T-cell (primary cell): ENCODE measurements around the gene CCDC158. TPM values are rescaled to one million over a fixed set of nuclear protein-coding genes. Genes with fewer than 3 reads are reported as not detected.

ENCODE experiments used
- ATAC-seq, 4 experiments: fragments of 200-7000 bp in 3 of 4; fragments of 150-1000 bp in 1 of 4; cut with Tn5 transposase; replicated peaks in 1 of 4; 1 replicate in 3 of 4; 2 replicates in 1 of 4; pipeline ENCODE4 v1.10.0; 2021; ENCODE audit warnings: moderate library complexity in 3 of 4, mild to moderate bottlenecking in 2 of 4, moderate number of reproducible peaks in 1 of 4
- CTCF ChIA-PET, 2 donors: fragments of 300-600 bp; sonication (Branson Sonifier 250); formaldehyde crosslinking; loops; one replicate each; lab custom pipeline; 2022; ENCODE audit warnings: antibody characterized with exemption in 2 of 2; lab: Charles Lee
- POLR2A ChIA-PET, 2 donors: fragments of 300-600 bp; sonication (Branson Sonifier 250); formaldehyde crosslinking; loops; one replicate each; lab custom pipeline; 2022; ENCODE audit warnings: antibody characterized with exemption in 2 of 2; lab: Charles Lee
- DNase-seq, 35 experiments: peaks; one replicate each; pipeline versions ENCODE4 v3.0.0 to v3.0.0-alpha.2; 2013 to 2023
- H3K27ac ChIP-seq: one replicate; pipeline ENCODE4 v1.5.1; 2013; ENCODE audit warnings: low read length
- H3K27me3 ChIP-seq, 2 experiments: replicated peaks in 1 of 2; 1 replicate in 1 of 2; 2 replicates in 1 of 2; pipeline versions ENCODE4 v1.6.1 to v1.7.0; 2013; ENCODE audit warnings: low read length in 1 of 2, mixed read lengths in 1 of 2; ENCODE audit not compliant: control insufficient read depth in 2 of 2, insufficient read depth in 2 of 2; ENCODE audit errors: extremely low read depth in 1 of 2
- H3K36me3 ChIP-seq, 2 donors: 1 replicate in 1 of 2; 2 replicates in 1 of 2; pipeline versions ENCODE4 v1.6.1 to v1.7.0; 2013; ENCODE audit warnings: low read length in 1 of 2; ENCODE audit not compliant: control insufficient read depth in 2 of 2, insufficient read depth in 1 of 2; ENCODE audit errors: extremely low read depth in 1 of 2
- H3K4me1 ChIP-seq, 2 experiments: 1 replicate in 1 of 2; 2 replicates in 1 of 2; pipeline versions ENCODE4 v1.6.1 to v1.7.0; 2013; ENCODE audit warnings: low read length in 2 of 2, mixed read lengths in 1 of 2; ENCODE audit not compliant: insufficient read depth in 2 of 2, control insufficient read depth in 1 of 2; ENCODE audit errors: extremely low read depth in 1 of 2
- H3K4me3 ChIP-seq, 2 donors: 1 replicate in 1 of 2; 2 replicates in 1 of 2; pipeline versions ENCODE4 v1.5.1 to v1.7.0; 2013; ENCODE audit warnings: mild to moderate bottlenecking in 2 of 2, low read length in 1 of 2, moderate library complexity in 1 of 2; ENCODE audit not compliant: control insufficient read depth in 1 of 2; ENCODE audit errors: extremely low read depth in 1 of 2
- H3K9me3 ChIP-seq: 2 replicates; pipeline ENCODE4 v1.7.0; 2013
- H3K27ac Mint-ChIP-seq, 2 donors: one replicate each; pipeline ENCODE4 v1.8.0; 2020 to 2021; ENCODE audit warnings: mild to moderate bottlenecking in 2 of 2, mixed read lengths in 2 of 2
- H3K27me3 Mint-ChIP-seq, 2 donors: one replicate each; pipeline ENCODE4 v1.8.0; 2021 to 2022; ENCODE audit warnings: mixed read lengths in 2 of 2
- H3K36me3 Mint-ChIP-seq: one replicate; pipeline ENCODE4 v1.8.0; 2021; ENCODE audit warnings: mixed read lengths
- H3K4me1 Mint-ChIP-seq, 3 donors: one replicate each; pipeline ENCODE4 v1.8.0; 2020 to 2022; ENCODE audit warnings: mixed read lengths in 3 of 3, mild to moderate bottlenecking in 1 of 3
- H3K4me3 Mint-ChIP-seq, 3 donors: one replicate each; pipeline ENCODE4 v1.8.0; 2020 to 2022; ENCODE audit warnings: mild to moderate bottlenecking in 3 of 3, mixed read lengths in 3 of 3, moderate library complexity in 3 of 3
- H3K9me3 Mint-ChIP-seq, 3 donors: one replicate each; pipeline ENCODE4 v1.8.0; 2020 to 2022; ENCODE audit warnings: mixed read lengths in 3 of 3
- WGBS: methylation state at CpG from one replicate; pipeline ENCODE4 v1.1.5; 2013; ENCODE audit warnings: missing lambda C conversion rate; ENCODE audit not compliant: insufficient coverage; 5-methylcytosine and 5-hydroxymethylcytosine counted together
- total RNA-seq, 35 experiments: library from RNA in 6 of 35; stranded (reverse) in 6 of 35; fragments of 120-200 nt in 1 of 35; gene quantifications; one replicate each; pipeline versions ENCODE4 v1.2.1 to v1.2.4 and lab custom pipeline; 2013 to 2026

The CCDC158 gene
- total RNA-seq, 5 donors from 2014 or later (not counting 1 experiment from before 2014, with no cell fraction given), result not detected

GRCh38 chr4:76279462-76279861, 141.5 kb downstream of the CCDC158 start:
- DNase-seq (peak in 14 of 35 experiments; percentile 2 to 45 (median 9)), ATAC-seq (peak in 2 of 4 experiments; percentile 50 to 53)
- no peaks in the 10 kb centered on the region for H3K27me3 ChIP-seq
- H3K4me1 ChIP-seq, result peaks cover 3 to 4% of the 10 kb centered on the region in 2 experiments
- Mint-ChIP-seq H3K9me3 (no peaks in the 10 kb centered on the region), H3K4me3 (no peak overlapping the region), H3K27me3 (peaks cover 10 to 12% of the 10 kb centered on the region in 2 donors), H3K27ac (no peak overlapping the region), H3K4me1 (no peaks in the 10 kb centered on the region), H3K36me3 (no peaks in the 10 kb centered on the region)
- POLR2A ChIA-PET, result no interaction called here
- H3K9me3 ChIP-seq, result no peaks in the 10 kb centered on the region
- 93% methylated on average over 2 of the region's 4 CpGs for WGBS
- CTCF ChIA-PET, result interaction anchor here (0.6 to 1.2 kb wide), 4 partner anchors 22 to 493 kb away, joined by 3 to 4 read pairs (median 3); no protein-coding TSS in a partner anchor
- H3K4me3 ChIP-seq, result no peak overlapping the region
- H3K36me3 ChIP-seq, result no peaks in the 10 kb centered on the region
- H3K27ac ChIP-seq, result no peak overlapping the region

- Histone ChIP-seq H3K4me3 (no peak overlapping the region), H3K4me1 (peaks cover 3 to 4% of the 10 kb centered on the region in 2 experiments), H3K36me3 (no peaks in the 10 kb centered on the region), H3K27me3 (no peaks in the 10 kb centered on the region), H3K9me3 (no peaks in the 10 kb centered on the region), H3K27ac (no peak overlapping the region)
- H3K9me3 Mint-ChIP-seq, result no peaks in the 10 kb centered on the region
- ChIA-PET POLR2A (no interaction called here), CTCF (interaction anchor here (0.9 to 1.2 kb wide), 3 partner anchors 23 to 98 kb away, joined by 3 to 4 read pairs (median 3); no protein-coding TSS in a partner anchor)
- no peaks in the 10 kb centered on the region for H3K4me1 Mint-ChIP-seq
- H3K27ac Mint-ChIP-seq, result no peak overlapping the region
- H3K4me3 Mint-ChIP-seq, result no peak overlapping the region
- ATAC-seq, result no peak
- DNase-seq, result no peak
- H3K36me3 Mint-ChIP-seq, result no peaks in the 10 kb centered on the region
- no CpG with 5 or more reads among the region's 1 CpG for WGBS
- H3K27me3 Mint-ChIP-seq, result peaks cover 10 to 12% of the 10 kb centered on the region in 2 donors
These were observed 142.4 kb downstream of the CCDC158 start for GRCh38 chr4:76278583-76278982.

GRCh38 chr4:76277667-76278066, 143.3 kb downstream of the CCDC158 start:
- no peaks in the 10 kb centered on the region for H3K9me3 ChIP-seq
- H3K4me1 Mint-ChIP-seq, result no peaks in the 10 kb centered on the region
- no peak overlapping the region for H3K27ac Mint-ChIP-seq
- no peak for ATAC-seq
- DNase-seq, result no peak
- ChIA-PET CTCF (no interaction called here), POLR2A (no interaction called here)
- H3K4me3 Mint-ChIP-seq, result no peak overlapping the region
- no peaks in the 10 kb centered on the region for H3K36me3 Mint-ChIP-seq
- H3K4me3 ChIP-seq, result no peak overlapping the region
- H3K27ac ChIP-seq, result no peak overlapping the region
- H3K9me3 Mint-ChIP-seq, result no peaks in the 10 kb centered on the region
- peaks cover 10 to 12% of the 10 kb centered on the region in 2 donors for H3K27me3 Mint-ChIP-seq
- H3K27me3 ChIP-seq, result no peaks in the 10 kb centered on the region
- no peaks in the 10 kb centered on the region for H3K36me3 ChIP-seq
- no CpG with 5 or more reads among the region's 1 CpG for WGBS
- peaks cover 3 to 4% of the 10 kb centered on the region in 2 experiments for H3K4me1 ChIP-seq

GRCh38 chr4:76276813-76277212, 144.1 kb downstream of the CCDC158 start:
- DNase-seq (peak in 1 of 35 experiments; percentile 18), ATAC-seq (no peak)
- H3K4me1 ChIP-seq, result peaks cover 3 to 4% of the 10 kb centered on the region in 2 experiments
- Mint-ChIP-seq H3K4me1 (no peaks in the 10 kb centered on the region), H3K27ac (no peak overlapping the region), H3K27me3 (peaks cover 10 to 12% of the 10 kb centered on the region in 2 donors), H3K4me3 (no peak overlapping the region), H3K36me3 (no peaks in the 10 kb centered on the region), H3K9me3 (no peaks in the 10 kb centered on the region)
- no CpG with 5 or more reads among the region's 9 CpGs for WGBS
- H3K27me3 ChIP-seq, result no peaks in the 10 kb centered on the region
- no peak overlapping the region for H3K27ac ChIP-seq
- H3K4me3 ChIP-seq, result no peak overlapping the region
- CTCF ChIA-PET, result no interaction called here
- no peaks in the 10 kb centered on the region for H3K36me3 ChIP-seq
- POLR2A ChIA-PET, result no interaction called here
- H3K9me3 ChIP-seq, result no peaks in the 10 kb centered on the region

- H3K4me3 Mint-ChIP-seq, result no peak overlapping the region
- POLR2A ChIA-PET, result no interaction called here
- CTCF ChIA-PET, result no interaction called here
These were observed 145.3 kb downstream of the CCDC158 start for GRCh38 chr4:76275486-76276124.

GRCh38 chr4:76272999-76273398, 147.9 kb downstream of the CCDC158 start:
- no peaks in the 10 kb centered on the region for H3K27me3 ChIP-seq
- Mint-ChIP-seq H3K4me3 (no peak overlapping the region), H3K27me3 (peaks cover 10 to 12% of the 10 kb centered on the region in 2 donors), H3K9me3 (no peaks in the 10 kb centered on the region), H3K36me3 (no peaks in the 10 kb centered on the region), H3K4me1 (no peaks in the 10 kb centered on the region), H3K27ac (no peak overlapping the region)
- peaks cover 3 to 4% of the 10 kb centered on the region in 2 experiments for H3K4me1 ChIP-seq
- no peak overlapping the region for H3K27ac ChIP-seq
- no peaks in the 10 kb centered on the region for H3K9me3 ChIP-seq
- CTCF ChIA-PET, result no interaction called here
- no CpG with 5 or more reads among the region's 5 CpGs for WGBS
- H3K4me3 ChIP-seq, result no peak overlapping the region
- POLR2A ChIA-PET, result no interaction called here
- ATAC-seq (no peak), DNase-seq (no peak)
- no peaks in the 10 kb centered on the region for H3K36me3 ChIP-seq

More at GRCh38 chr4:76275486-76276124, 145.3 kb downstream of the CCDC158 start:
- no peaks in the 10 kb centered on the region for H3K27me3 ChIP-seq
- no peaks in the 10 kb centered on the region for H3K9me3 Mint-ChIP-seq
- H3K4me3 ChIP-seq, result no peak overlapping the region
- no peaks in the 10 kb centered on the region for H3K9me3 ChIP-seq
- DNase-seq (no peak), ATAC-seq (no peak)
- WGBS, result 100% methylated on average over 1 of the region's 3 CpGs
- peaks cover 10 to 12% of the 10 kb centered on the region in 2 donors for H3K27me3 Mint-ChIP-seq
- no peak overlapping the region for H3K27ac Mint-ChIP-seq
- H3K27ac ChIP-seq, result no peak overlapping the region
- peaks cover 3 to 4% of the 10 kb centered on the region in 2 experiments for H3K4me1 ChIP-seq
- H3K4me1 Mint-ChIP-seq, result no peaks in the 10 kb centered on the region
- no peaks in the 10 kb centered on the region for H3K36me3 Mint-ChIP-seq
- no peaks in the 10 kb centered on the region for H3K36me3 ChIP-seq
